Smooth muscle cell (in vitro differentiated cells): ENCODE measurements around the gene GPBAR1. TPM values are rescaled to one million over a fixed set of nuclear protein-coding genes. Genes with fewer than 3 reads are reported as not detected.

ENCODE experiments used
- DNase-seq: peaks from one replicate; lab custom pipeline; 2025; ENCODE audit not compliant: unreplicated experiment; lab: John Stamatoyannopoulos, UW
- H2AFZ ChIP-seq: fragments of 200-600 bp; sonication (generic); 2 replicates; pipeline ENCODE4 v1.6.0; 2016; ENCODE audit warnings: antibody characterized with exemption, low read depth, mild to moderate bottlenecking
- H3F3A ChIP-seq: fragments of 200-600 bp; sonication (generic); 2 replicates; pipeline ENCODE4 v1.6.0; 2017; ENCODE audit warnings: antibody characterized with exemption, low read depth
- H3K27ac ChIP-seq: fragments of 200-600 bp; sonication (generic); 2 replicates; pipeline ENCODE4 v1.5.1; 2016; ENCODE audit warnings: low read depth, mild to moderate bottlenecking
- H3K27me3 ChIP-seq: fragments of 200-600 bp; sonication (generic); 2 replicates; pipeline ENCODE4 v1.6.1; 2016; ENCODE audit warnings: low read depth, mild to moderate bottlenecking
- H3K36me3 ChIP-seq: fragments of 200-600 bp; sonication (generic); 2 replicates; pipeline ENCODE4 v1.5.1; 2016; ENCODE audit warnings: low read depth
- H3K4me1 ChIP-seq: fragments of 200-600 bp; sonication (generic); 2 replicates; pipeline ENCODE4 v1.5.1; 2016; ENCODE audit warnings: low read depth
- H3K4me2 ChIP-seq: fragments of 200-600 bp; sonication (generic); 2 replicates; pipeline ENCODE4 v1.6.0; 2016; ENCODE audit warnings: mild to moderate bottlenecking
- H3K4me3 ChIP-seq: fragments of 200-600 bp; sonication (generic); 2 replicates; pipeline ENCODE4 v1.5.1; 2016; ENCODE audit warnings: mild to moderate bottlenecking
- H3K79me2 ChIP-seq: fragments of 200-600 bp; sonication (generic); 2 replicates; pipeline ENCODE4 v1.6.0; 2016; ENCODE audit warnings: low read depth, mild to moderate bottlenecking
- H3K9ac ChIP-seq: fragments of 200-600 bp; sonication (generic); 2 replicates; pipeline ENCODE4 v1.6.0; 2016; ENCODE audit warnings: low read depth
- H3K9me3 ChIP-seq: fragments of 200-600 bp; sonication (generic); replicated peaks from 2 replicates; pipeline ENCODE4 v1.5.1; 2016; ENCODE audit warnings: low read depth
- H4K20me1 ChIP-seq: fragments of 200-600 bp; sonication (generic); 2 replicates; pipeline ENCODE4 v1.6.0; 2016; ENCODE audit warnings: low read depth
- CTCF ChIP-seq: fragments of 200-600 bp; sonication (generic); IDR thresholded peaks from 2 replicates; pipeline ENCODE4 v1.5.1; 2017; ENCODE audit warnings: borderline replicate concordance, mild to moderate bottlenecking, antibody characterized with exemption; ENCODE audit not compliant: insufficient read depth, poor library complexity, severe bottlenecking
- WGBS: methylation state at CpG from one replicate; pipeline ENCODE4 v1.1.7; 2016; ENCODE audit warnings: low lambda C conversion rate; 5-methylcytosine and 5-hydroxymethylcytosine counted together
- polyA plus RNA-seq: library from polyadenylated mRNA; unstranded; fragments of >200 nt; fragmentation: Nextera tagmentation; extraction: Ambion mirVana; gene quantifications from 2 replicates; pipeline ENCODE4 v1.2.1, GENCODE V29; 2016
- total RNA-seq: library from RNA; depleted of rRNA; stranded (reverse); fragments of >200 nt; gene quantifications from 2 replicates; pipeline ENCODE4 v1.2.3, GENCODE V29; 2014

The GPBAR1 gene
- total and polyA plus RNA-seq, 2 experiments from 2014 or later: 1.3 to 1.6 TPM

- no peaks in the 10 kb centered on the region for H3K27me3 ChIP-seq
- no peak overlapping the region for H3K9ac ChIP-seq
- H3K27ac ChIP-seq: peak overlapping the region; percentile 68
- H3K4me2 ChIP-seq: no peak overlapping the region
- no peak for TF ChIP-seq CTCF
- DNase-seq: no peak
- H3K4me1 ChIP-seq: peaks cover 9% of the 10 kb centered on the region
- H3K4me3 ChIP-seq: no peak overlapping the region
- no peaks in the 10 kb centered on the region for H3K9me3 ChIP-seq
- no peak overlapping the region for H2AFZ ChIP-seq
- H3F3A ChIP-seq: no peaks in the 10 kb centered on the region
- 82% methylated on average over 6 of the region's 6 CpGs for WGBS
- no peaks in the 10 kb centered on the region for H4K20me1 ChIP-seq
- no peaks in the 10 kb centered on the region for H3K79me2 ChIP-seq
- no peaks in the 10 kb centered on the region for H3K36me3 ChIP-seq
Measured at GRCh38 chr2:218298314-218298875, 37.6 kb downstream of the GPBAR1 start.

- peaks cover 4% of the 10 kb centered on the region for H3K4me1 ChIP-seq
- no peaks in the 10 kb centered on the region for H3K27me3 ChIP-seq
- TF ChIP-seq CTCF: no peak
- H4K20me1 ChIP-seq: no peaks in the 10 kb centered on the region
- no peak overlapping the region for H3K9ac ChIP-seq
- H3K36me3 ChIP-seq: no peaks in the 10 kb centered on the region
- H3K4me3 ChIP-seq: no peak overlapping the region
- no peak overlapping the region for H3K27ac ChIP-seq
- H3K9me3 ChIP-seq: no peaks in the 10 kb centered on the region
- H3K4me2 ChIP-seq: no peak overlapping the region
- H3F3A ChIP-seq: no peaks in the 10 kb centered on the region
- H2AFZ ChIP-seq: no peak overlapping the region
- DNase-seq: no peak
- WGBS: 84% methylated on average over 4 of the region's 4 CpGs
- no peaks in the 10 kb centered on the region for H3K79me2 ChIP-seq
Measured at GRCh38 chr2:218300141-218300540, 39.3 kb downstream of the GPBAR1 start.

- no peak overlapping the region for H3K4me2 ChIP-seq
- H3K27me3 ChIP-seq: no peaks in the 10 kb centered on the region
- H3K4me1 ChIP-seq: no peaks in the 10 kb centered on the region
- H3K36me3 ChIP-seq: no peaks in the 10 kb centered on the region
- H3K79me2 ChIP-seq: no peaks in the 10 kb centered on the region
- H3K9ac ChIP-seq: no peak overlapping the region
- no peaks in the 10 kb centered on the region for H4K20me1 ChIP-seq
- H3K4me3 ChIP-seq: no peak overlapping the region
- no peak overlapping the region for H2AFZ ChIP-seq
- H3F3A ChIP-seq: no peaks in the 10 kb centered on the region
- H3K27ac ChIP-seq: no peak overlapping the region
- peak; percentile 52 for DNase-seq
- H3K9me3 ChIP-seq: no peaks in the 10 kb centered on the region
- WGBS: 5% methylated on average over 9 of the region's 9 CpGs
- TF ChIP-seq CTCF: peak; percentile 91
Measured at GRCh38 chr2:218301176-218301819, 40.5 kb downstream of the GPBAR1 start.

GRCh38 chr2:218305383-218305782 is 44.6 kb downstream of the GPBAR1 start:
- no peak overlapping the region for H3K4me3 ChIP-seq
- no peak overlapping the region for H3K27ac ChIP-seq
- no peaks in the 10 kb centered on the region for H3K9me3 ChIP-seq
- no peak for TF ChIP-seq CTCF
- 64% methylated on average over 5 of the region's 5 CpGs for WGBS
- H2AFZ ChIP-seq: peak overlapping the region; percentile 2
- no peak overlapping the region for H3K9ac ChIP-seq
- H4K20me1 ChIP-seq: no peaks in the 10 kb centered on the region
- H3K79me2 ChIP-seq: no peaks in the 10 kb centered on the region
- H3F3A ChIP-seq: no peaks in the 10 kb centered on the region
- DNase-seq: no peak
- H3K27me3 ChIP-seq: no peaks in the 10 kb centered on the region
- no peak overlapping the region for H3K4me2 ChIP-seq
- H3K36me3 ChIP-seq: no peaks in the 10 kb centered on the region
- H3K4me1 ChIP-seq: no peaks in the 10 kb centered on the region
